K562 (cell line): ENCODE results near the gene LAP3. TPM values are rescaled to one million over a fixed set of nuclear protein-coding genes. Genes with fewer than 3 reads are reported as not detected.

Source experiments
- ATAC-seq: fragments of 200-7000 bp; cut with Tn5 transposase; 3 replicates; pipeline ENCODE4 v1.9.1; 2020; ENCODE audit warnings: moderate library complexity
- BruUV-seq: library from RNA; stranded (reverse); fragments of 400-500 nt; replicated peaks from 2 replicates; lab custom pipeline; 2021; lab: Mats Ljungman, UMichigan
- CTCF ChIA-PET: fragments of 300-600 bp; formaldehyde crosslinking; extraction: SDS; loops from one replicate; lab custom pipeline; 2021; ENCODE audit warnings: low intra/inter-chr PET ratio; lab: Yijun Ruan, JAX
- POLR2A ChIA-PET: fragments of 300-600, 350-650 bp; sonication (Branson Sonifier 250); formaldehyde crosslinking; extraction: SDS; loops from one replicate; lab custom pipeline; 2021; ENCODE audit warnings: antibody characterized with exemption, inconsistent platforms; lab: Yijun Ruan, JAX
- DNase-seq, 4 experiments: peaks; one replicate each; pipeline versions ENCODE4 v3.0.0 to v3.0.0-alpha.2; 2011 to 2018; ENCODE audit warnings: low spot score in 3 of 4, mixed read lengths in 3 of 4; ENCODE audit errors: extremely low read depth in 1 of 4
- FAIRE-seq: peaks from 2 replicates; lab custom pipeline; 2011; peaks lifted over from hg19 to GRCh38; lab: Jason Lieb, UNC
- H2AFZ ChIP-seq: 2 replicates; pipeline ENCODE4 v1.6.0; 2011; ENCODE audit warnings: low read depth, low read length, control low read depth, inconsistent platforms
- H3K27ac ChIP-seq: fragments of 200-600 bp; 3 replicates; pipeline ENCODE4 v1.8.0; 2011; ENCODE audit warnings: low read depth, mild to moderate bottlenecking, control low read depth, inconsistent platforms, low read length, moderate library complexity, mixed read lengths; ENCODE audit errors: extremely low read depth
- H3K27me3 ChIP-seq, 2 experiments: fragments of 300-600 bp in 1 of 2; 2 replicates in 1 of 2; 3 replicates in 1 of 2; pipeline versions ENCODE4 v1.6.0 to v1.8.0; 2011; ENCODE audit warnings: inconsistent platforms in 2 of 2, low read length in 2 of 2, mild to moderate bottlenecking in 1 of 2, mixed read lengths in 1 of 2, moderate library complexity in 1 of 2; ENCODE audit not compliant: control insufficient read depth in 2 of 2, insufficient read depth in 2 of 2
- H3K36me3 ChIP-seq: fragments of 300-600 bp; 3 replicates; pipeline ENCODE4 v1.8.0; 2011; ENCODE audit warnings: mild to moderate bottlenecking, low read length, inconsistent platforms; ENCODE audit not compliant: control insufficient read depth, insufficient read depth
- H3K4me1 ChIP-seq, 2 experiments: fragments of 200-600 bp in 1 of 2; replicated peaks in 1 of 2; 2 replicates in 1 of 2; 3 replicates in 1 of 2; pipeline versions ENCODE4 v1.5.1 to v1.8.0; 2011; ENCODE audit warnings: inconsistent platforms in 2 of 2, low read length in 2 of 2, mild to moderate bottlenecking in 1 of 2, mixed read lengths in 1 of 2, moderate library complexity in 1 of 2; ENCODE audit not compliant: control insufficient read depth in 2 of 2, insufficient read depth in 2 of 2
- H3K4me2 ChIP-seq: 2 replicates; pipeline ENCODE4 v1.6.1; 2011; ENCODE audit warnings: low read length, control low read depth, inconsistent platforms, mixed read lengths; ENCODE audit not compliant: insufficient read depth
- H3K4me3 ChIP-seq: fragments of 200-600 bp; sonication (generic), shearing (Covaris generic); 2 replicates; pipeline ENCODE4 v1.5.1; 2016; ENCODE audit warnings: control low read depth, inconsistent platforms
- H3K79me2 ChIP-seq: fragments of 200-600 bp; 3 replicates; pipeline ENCODE4 v1.8.0; 2011; ENCODE audit warnings: low read length, inconsistent platforms; ENCODE audit not compliant: control insufficient read depth, insufficient read depth
- H3K9ac ChIP-seq, 2 experiments: 2 replicates each; pipeline versions ENCODE4 v1.6.0 to v1.6.1; 2011; ENCODE audit warnings: low read depth in 2 of 2, low read length in 2 of 2, control low read depth in 1 of 2, inconsistent platforms in 1 of 2, mild to moderate bottlenecking in 1 of 2, mixed read lengths in 1 of 2; ENCODE audit not compliant: insufficient read depth in 1 of 2
- H3K9me1 ChIP-seq: one replicate; pipeline ENCODE4 v1.6.0; 2011; ENCODE audit warnings: inconsistent platforms, mild to moderate bottlenecking, low read length, moderate library complexity; ENCODE audit not compliant: control insufficient read depth, insufficient read depth
- H3K9me3 ChIP-seq: replicated peaks from 2 replicates; pipeline ENCODE4 v1.5.1; 2011; ENCODE audit warnings: low read depth, low read length, inconsistent platforms; ENCODE audit not compliant: control insufficient read depth, insufficient read depth
- H4K20me1 ChIP-seq: replicated peaks from 2 replicates; pipeline ENCODE4 v1.6.1; 2011; ENCODE audit warnings: low read length, inconsistent platforms, mixed read lengths; ENCODE audit not compliant: control insufficient read depth, insufficient read depth
- ARID3B ChIP-seq: fragments of 250-450 bp; sonication (Bioruptor Pico); IDR thresholded peaks from 2 replicates; pipeline ENCODE4 v1.4.0; 2020; ENCODE audit warnings: borderline replicate concordance
- DNMT1 ChIP-seq: fragments of 450-650 bp; IDR thresholded peaks from 2 replicates; pipeline ENCODE4 v1.6.1; 2016; ENCODE audit warnings: antibody characterized with exemption, mild to moderate bottlenecking
- ETS1 ChIP-seq: conservative IDR thresholded peaks from 2 replicates; pipeline ENCODE4 v1.6.1; 2011; ENCODE audit warnings: low read depth, mild to moderate bottlenecking, low read length; ENCODE audit not compliant: control insufficient read depth
- FOXO4 ChIP-seq: fragments of 450-650 bp; formaldehyde crosslinking; IDR thresholded peaks from 2 replicates; pipeline ENCODE4 v1.4.0; 2020; ENCODE audit warnings: mild to moderate bottlenecking, moderate library complexity
- JUN ChIP-seq, 2 experiments: sonication (generic) in 1 of 2; formaldehyde crosslinking in 1 of 2; IDR thresholded peaks; 2 replicates each; pipeline versions ENCODE4 v1.6.1 to v1.8.0; 2012 to 2022; ENCODE audit warnings: borderline replicate concordance in 2 of 2, mild to moderate bottlenecking in 2 of 2, improper control_type of control experiment in 1 of 2, low read depth in 1 of 2, low read length in 1 of 2, missing genetic modification reagents in 1 of 2
- MECOM ChIP-seq: fragments of 250-450 bp; sonication (Bioruptor Pico); IDR thresholded peaks from 2 replicates; pipeline ENCODE4 v1.8.0; 2022; ENCODE audit warnings: inconsistent platforms
- NCOA2 ChIP-seq, 2 experiments: fragments of 450-650 bp; IDR thresholded peaks; 2 replicates each; pipeline ENCODE4 v1.6.1; 2018; ENCODE audit warnings: mild to moderate bottlenecking in 2 of 2, moderate library complexity in 1 of 2; ENCODE audit not compliant: partially characterized antibody in 2 of 2
- NFATC3 ChIP-seq: fragments of 450-650 bp; IDR thresholded peaks from 2 replicates; pipeline ENCODE4 v1.6.1; 2017; ENCODE audit warnings: mild to moderate bottlenecking
- PHF21A ChIP-seq: fragments of 450-650 bp; IDR thresholded peaks from 2 replicates; pipeline ENCODE4 v1.6.1; 2017; ENCODE audit warnings: low read depth, borderline replicate concordance
- PTBP1 ChIP-seq: fragments of 200-400 bp; formaldehyde crosslinking; IDR thresholded peaks from 2 replicates; pipeline ENCODE4 v1.6.1; 2017; ENCODE audit warnings: low read depth, low read length
- SMARCA4 ChIP-seq: fragments of 450-650 bp; IDR thresholded peaks from 2 replicates; pipeline ENCODE4 v1.6.1; 2016
- SMARCA5 ChIP-seq: fragments of 450-650 bp; IDR thresholded peaks from 2 replicates; pipeline ENCODE4 v1.6.1; 2016
- SNAPC5 ChIP-seq: fragments of 250-450 bp; sonication (Bioruptor Pico); IDR thresholded peaks from 2 replicates; pipeline ENCODE4 v1.8.0; 2021; ENCODE audit warnings: moderate library complexity, mild to moderate bottlenecking, inconsistent platforms
- SRF ChIP-seq, 2 experiments: fragments of 250-450, 450-650 bp in 1 of 2; sonication (Bioruptor Pico) in 1 of 2; sonication (generic) in 1 of 2; formaldehyde crosslinking; IDR thresholded peaks; 2 replicates each; pipeline versions ENCODE4 v1.5.0 to v1.5.1; 2020 to 2022; ENCODE audit warnings: mild to moderate bottlenecking in 1 of 2, missing genetic modification reagents in 1 of 2
- TAF15 ChIP-seq: fragments of 200-400 bp; formaldehyde crosslinking; IDR thresholded peaks from 2 replicates; pipeline ENCODE4 v1.6.1; 2017; ENCODE audit warnings: mild to moderate bottlenecking, low read depth, low read length, moderate library complexity
- TAF7 ChIP-seq: fragments of 450-650 bp; IDR thresholded peaks from 2 replicates; pipeline ENCODE4 v1.6.1; 2016; ENCODE audit warnings: missing genetic modification characterization, missing compliant biosample characterization
- ZFP1 ChIP-seq: fragments of 450-650 bp; formaldehyde crosslinking; IDR thresholded peaks from 2 replicates; pipeline ENCODE4 v1.4.0; 2020; ENCODE audit warnings: mild to moderate bottlenecking, mixed read lengths
- ZNF511 ChIP-seq: sonication (generic); formaldehyde crosslinking; IDR thresholded peaks from 2 replicates; pipeline ENCODE4 v1.8.0; 2022; ENCODE audit warnings: mild to moderate bottlenecking, missing genetic modification reagents
- WGBS: fragments of 100-300 bp; shearing (Covaris generic); methylation state at CpG from one replicate; pipeline ENCODE4 v1.1.6; 2016; ENCODE audit warnings: low coverage, mixed read lengths; ENCODE audit not compliant: insufficient coverage; ENCODE audit errors: missing lambda C conversion rate; 5-methylcytosine and 5-hydroxymethylcytosine counted together
- in situ Hi-C: fragments of 300-500 bp; cut with MboI; formaldehyde crosslinking; loops from 4 replicates; pipeline ENCODE4 v1.15.0; 2018; ENCODE audit warnings: inconsistent platforms, mixed read lengths
- intact Hi-C: fragments of 100-400 bp; cut with micrococcal nuclease; formaldehyde crosslinking; loops from 2 replicates; pipeline ENCODE4 v1.14.2; 2022
- polyA plus RNA-seq, 8 experiments: library from polyadenylated mRNA; depleted of rRNA in 4 of 8; stranded (reverse) in 5 of 8; unstranded in 3 of 8; fragments of >200 nt; fragmentation: Nextera tagmentation in 2 of 8; fragmentation: Illumina TruSeq in 1 of 8; extraction: Ambion mirVana in 2 of 8; extraction: Trizol in 1 of 8; gene quantifications; 2 replicates each; pipeline versions ENCODE4 v1.2.1 to v1.2.3, GENCODE V29; 2011 to 2014; ENCODE audit warnings: inconsistent platforms in 1 of 8, missing spikeins in 1 of 8
- total RNA-seq, 7 experiments: library from RNA; depleted of rRNA in 6 of 7; stranded (reverse); fragments of >200 nt in 6 of 7; fragmentation: Illumina TruSeq in 2 of 7; extraction: Trizol in 2 of 7; gene quantifications; 2 replicates each; pipeline versions ENCODE4 v1.2.1 to v1.2.3, GENCODE V29; 2011 to 2021; ENCODE audit warnings: low replicate concordance in 1 of 7

The LAP3 gene
- total and polyA plus RNA-seq, 9 of the 15 experiments (the other 6 are each of a cell fraction or from before 2014, with no cell fraction given): 82.3 to 170 (median 107) TPM

- intact Hi-C loops: no loop called here
Observed at GRCh38 chr4:17583276-17583675, 6.3 kb downstream of the LAP3 start.

More at GRCh38 chr4:17583276-17583675, 6.3 kb downstream of the LAP3 start:
- H3K9me1 ChIP-seq: no peaks in the 10 kb centered on the region
- H3K79me2 ChIP-seq: peaks cover 14% of the 10 kb centered on the region
- no peak for FAIRE-seq
- no peak overlapping the region for H3K9ac ChIP-seq
- WGBS: 92% methylated on average over 9 of the region's 9 CpGs
- H3K9me3 ChIP-seq: no peaks in the 10 kb centered on the region
- peaks cover 0 to 5% of the 10 kb centered on the region in 2 experiments; a peak in 2 of 5 replicates for H3K4me1 ChIP-seq
- H3K4me2 ChIP-seq: no peak overlapping the region
- in situ Hi-C loops: no loop called here
- ChIA-PET POLR2A (interaction anchor here (0.8 to 1.3 kb wide), 2 partner anchors 8 to 227 kb away, joined by 3 to 4 read pairs; partner anchors contain the start of gene DCAF16), CTCF (no interaction called here)
- ATAC-seq: no peak
- no peaks in the 10 kb centered on the region for H3K27me3 ChIP-seq
- H2AFZ ChIP-seq: no peak overlapping the region
- H3K27ac ChIP-seq: no peak overlapping the region
- H3K36me3 ChIP-seq: peaks cover 90% of the 10 kb centered on the region
- H4K20me1 ChIP-seq: no peaks in the 10 kb centered on the region
- DNase-seq: no peak
- TF ChIP-seq JUN (IDR thresholded peaks at IDR 0.05; ENCODE audit: borderline replicate concordance, low read depth, low read length): no peak
- TF ChIP-seq JUN (CRISPR knock-in tag; IDR thresholded peaks at IDR 0.05; ENCODE audit: borderline replicate concordance): no peak
- TF ChIP-seq TAF15: no peak
- no peak for TF ChIP-seq TAF7 (tag)
- TF ChIP-seq ZFP1 (CRISPR knock-in tag): no peak
- TF ChIP-seq SMARCA5: no peak
- TF ChIP-seq SRF (CRISPR knock-in tag; IDR thresholded peaks at IDR 0.05): no peak
- no peak for TF ChIP-seq SNAPC5 (CRISPR knock-in tag)
- TF ChIP-seq ARID3B: no peak
- TF ChIP-seq MECOM (CRISPR knock-in tag): no peak
- TF ChIP-seq NFATC3: no peak
- TF ChIP-seq DNMT1: no peak
- no peak for TF ChIP-seq PTBP1
- no peak for TF ChIP-seq NCOA2 (IDR thresholded peaks at IDR 0.05; ENCODE audit: partially characterized antibody in 2 of 2)
- TF ChIP-seq SMARCA4: no peak
- no peak for TF ChIP-seq ZNF511 (CRISPR knock-in tag)
- TF ChIP-seq PHF21A: no peak
- no peak for TF ChIP-seq ETS1
- no peak for TF ChIP-seq FOXO4 (CRISPR knock-in tag)
- TF ChIP-seq, all 486 proteins: peak for 0
- no peak overlapping the region for H3K4me3 ChIP-seq
- no TSS peak for BruUV-seq
